ENCODE data around the gene OSR1.
"Not testable (repeated sequence)": the region's sequence is repeated elsewhere in the genome, so short reads cannot be mapped to it uniquely, and the experiment has no call there.

OSR1 gene

GRCh38 chr2:19331450-19331849 lies 27.0 kb downstream of the OSR1 start:
- DNase-seq (ENCODE audit: low spot score), result no peak

DNA sequence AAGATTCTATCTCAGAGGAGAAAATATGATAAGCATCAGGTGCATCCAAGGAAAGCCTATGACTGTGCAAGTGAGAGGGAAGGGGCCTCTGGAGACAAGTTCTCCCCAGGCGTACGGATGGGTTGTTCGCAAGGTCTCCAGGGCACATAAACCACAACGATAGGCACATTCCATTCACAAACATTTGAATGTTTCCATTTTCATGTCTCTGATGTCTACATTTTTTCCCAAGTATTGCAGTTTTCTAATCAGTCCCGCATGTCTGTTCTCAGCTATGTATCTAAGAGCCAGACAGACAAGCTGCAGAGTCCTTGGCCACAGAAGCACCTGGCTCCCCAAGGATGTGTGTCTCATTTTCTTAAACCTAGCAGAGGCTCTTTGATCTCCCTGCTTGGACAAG lies 28.0 kb downstream of the OSR1 start:
- DNase-seq (ENCODE audit: low spot score), result no peak

DNA sequence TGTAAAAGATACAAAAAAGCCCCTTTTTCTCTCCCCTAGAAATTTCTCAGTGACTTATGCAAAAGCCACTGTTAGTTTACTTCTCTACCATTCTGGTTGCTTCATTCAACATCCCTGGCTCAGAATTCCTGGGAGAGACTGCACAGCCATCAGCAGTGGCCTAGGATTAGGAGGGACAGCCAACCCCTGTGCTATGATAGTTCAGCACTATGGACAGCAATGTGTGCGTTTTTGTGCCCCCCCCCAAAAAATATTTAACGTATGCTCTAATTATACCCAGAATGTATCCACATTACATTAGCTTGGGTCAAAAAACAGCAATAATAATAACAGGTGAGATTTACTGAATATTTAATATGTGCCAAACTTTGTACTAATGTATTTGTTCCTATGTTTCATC lies 29.0 kb downstream of the OSR1 start:
- DNase-seq (ENCODE audit: low spot score), result no peak

- DNase-seq (ENCODE audit: low spot score), result no peak
Measured at GRCh38 chr2:19327496-19327895, 30.9 kb downstream of the OSR1 start.

DNA sequence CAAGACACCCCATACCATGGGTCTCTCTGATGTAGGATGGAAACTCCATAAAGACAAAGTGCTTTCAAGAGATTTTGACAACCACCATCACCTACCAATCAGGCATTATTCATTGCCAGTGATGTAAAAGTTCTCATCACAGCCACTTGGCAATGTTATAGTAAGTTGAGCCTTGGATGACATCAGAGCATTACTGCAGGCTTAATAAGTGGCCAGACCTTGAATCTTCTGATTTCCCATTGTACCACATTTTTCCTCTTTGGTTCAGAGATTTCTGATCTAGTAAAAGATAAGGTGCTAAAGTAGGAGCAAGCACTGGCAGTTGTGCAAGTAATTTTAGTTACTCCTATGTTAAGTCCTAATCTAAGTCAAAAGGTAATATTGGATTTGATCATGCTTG lies 36.5 kb downstream of the OSR1 start:
- DNase-seq (ENCODE audit: low spot score), result no peak

- DNase-seq (ENCODE audit: low spot score), result no peak
Measured at GRCh38 chr2:19320813-19321212, 37.6 kb downstream of the OSR1 start.

- DNase-seq (ENCODE audit: low spot score), result no peak
Measured at GRCh38 chr2:19319698-19320097, 38.7 kb downstream of the OSR1 start.

DNA sequence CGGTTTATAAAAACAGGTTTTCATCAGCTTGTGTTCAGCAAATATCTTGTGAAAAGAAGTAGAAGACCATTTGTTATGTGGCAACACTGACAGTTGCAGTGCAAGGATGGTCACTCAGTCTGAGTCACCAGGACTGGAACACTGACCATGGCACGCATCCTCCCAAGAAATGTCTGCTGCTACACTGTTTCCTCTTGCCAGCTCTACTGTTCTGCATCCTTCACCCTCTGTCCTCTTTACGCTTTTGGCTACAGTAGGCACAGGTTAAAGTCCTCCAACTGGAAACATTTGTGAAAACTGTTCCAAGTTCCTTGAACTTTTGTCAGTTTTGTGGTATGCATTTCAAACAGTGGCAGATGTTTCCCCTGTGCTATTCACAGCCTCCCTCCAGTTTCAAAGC lies 39.4 kb downstream of the OSR1 start:
- no peak for DNase-seq (ENCODE audit: low spot score)

DNA sequence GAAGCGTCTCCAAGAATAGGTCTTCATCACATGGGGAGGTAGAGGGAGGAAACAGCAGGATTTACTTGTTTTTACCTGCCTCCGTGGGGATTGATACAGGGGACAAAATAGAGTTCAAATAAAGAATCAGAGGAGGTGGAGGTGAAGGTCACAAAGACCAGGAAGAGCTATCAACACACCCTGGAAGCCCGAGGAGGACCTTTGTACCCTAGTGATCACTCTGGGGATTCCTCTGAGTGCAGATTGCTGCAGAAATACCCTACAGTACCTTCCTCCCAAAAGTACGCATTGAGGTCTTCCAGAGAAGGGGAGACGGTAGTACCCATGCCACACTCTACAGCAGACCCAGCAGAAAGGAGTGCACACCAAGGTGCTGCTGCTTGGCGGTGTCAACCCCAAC lies 44.9 kb downstream of the OSR1 start:
- DNase-seq (ENCODE audit: low spot score), result no peak

- DNase-seq (ENCODE audit: low spot score), result peak; percentile 12
Measured at GRCh38 chr2:19312949-19313348, 45.5 kb downstream of the OSR1 start.

GRCh38 chr2:19306065-19306464 lies 52.4 kb downstream of the OSR1 start:
- not testable (repeated sequence) for DNase-seq (ENCODE audit: low spot score)

DNA sequence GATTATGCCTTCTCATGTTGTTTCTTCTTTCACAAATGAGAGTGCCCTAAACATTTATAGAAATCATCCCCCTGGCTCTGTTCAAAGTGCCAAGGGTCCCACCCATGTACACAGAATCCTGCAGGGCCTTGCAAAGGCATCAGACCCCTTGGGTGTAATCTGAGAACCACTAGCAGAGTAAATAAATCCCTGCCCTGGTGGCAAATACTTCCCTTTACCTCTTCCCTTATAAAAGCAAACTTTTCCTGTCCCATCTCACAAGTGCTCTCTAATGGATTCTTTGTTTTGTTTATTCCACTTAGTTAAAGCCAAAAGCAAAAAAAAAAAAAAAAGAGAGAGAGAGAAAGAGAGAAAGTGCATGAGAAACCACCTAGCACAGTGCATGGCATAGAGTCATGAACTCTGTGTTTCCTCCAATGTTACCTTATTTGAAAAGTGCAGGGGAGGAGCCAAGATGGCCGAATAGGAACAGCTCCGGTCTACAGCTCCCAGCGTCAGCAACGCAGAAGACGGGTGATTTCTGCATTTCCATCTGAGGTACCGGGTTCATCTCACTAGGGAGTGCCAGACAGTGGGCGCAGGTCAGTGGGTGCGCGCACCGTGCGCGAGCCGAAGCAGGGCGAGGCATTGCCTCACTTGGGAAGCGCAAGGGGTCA lies 52.9 kb downstream of the OSR1 start:
- DNase-seq (ENCODE audit: low spot score), result not testable (repeated sequence)

DNA sequence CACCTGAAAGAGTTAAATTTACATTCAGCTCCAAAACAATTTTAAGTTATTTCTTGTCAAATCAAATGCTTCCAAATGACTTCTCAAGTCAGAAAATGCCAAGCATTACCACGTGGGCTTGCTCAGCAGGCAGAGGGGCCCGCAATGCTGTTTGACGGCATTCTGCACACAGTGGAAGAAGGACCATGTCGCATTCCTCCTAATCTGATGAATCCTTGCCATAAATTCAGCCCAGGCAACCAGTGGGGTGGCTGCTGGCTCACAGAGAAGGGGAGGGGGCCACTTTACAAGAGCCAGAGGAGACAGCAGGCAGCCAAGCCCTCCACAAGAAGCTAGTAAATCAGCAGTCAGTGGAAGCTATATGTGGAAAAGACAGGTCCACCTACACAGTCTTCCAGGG lies 56.7 kb downstream of the OSR1 start:
- no peak for DNase-seq (ENCODE audit: low spot score)
